Measurements from ENCODE around the gene DCLK1.

GRCh38 chr13:36124236-36124822 lies 6.9 kb downstream of the DCLK1 start:
- TF ChIP-seq, protein P1, sequence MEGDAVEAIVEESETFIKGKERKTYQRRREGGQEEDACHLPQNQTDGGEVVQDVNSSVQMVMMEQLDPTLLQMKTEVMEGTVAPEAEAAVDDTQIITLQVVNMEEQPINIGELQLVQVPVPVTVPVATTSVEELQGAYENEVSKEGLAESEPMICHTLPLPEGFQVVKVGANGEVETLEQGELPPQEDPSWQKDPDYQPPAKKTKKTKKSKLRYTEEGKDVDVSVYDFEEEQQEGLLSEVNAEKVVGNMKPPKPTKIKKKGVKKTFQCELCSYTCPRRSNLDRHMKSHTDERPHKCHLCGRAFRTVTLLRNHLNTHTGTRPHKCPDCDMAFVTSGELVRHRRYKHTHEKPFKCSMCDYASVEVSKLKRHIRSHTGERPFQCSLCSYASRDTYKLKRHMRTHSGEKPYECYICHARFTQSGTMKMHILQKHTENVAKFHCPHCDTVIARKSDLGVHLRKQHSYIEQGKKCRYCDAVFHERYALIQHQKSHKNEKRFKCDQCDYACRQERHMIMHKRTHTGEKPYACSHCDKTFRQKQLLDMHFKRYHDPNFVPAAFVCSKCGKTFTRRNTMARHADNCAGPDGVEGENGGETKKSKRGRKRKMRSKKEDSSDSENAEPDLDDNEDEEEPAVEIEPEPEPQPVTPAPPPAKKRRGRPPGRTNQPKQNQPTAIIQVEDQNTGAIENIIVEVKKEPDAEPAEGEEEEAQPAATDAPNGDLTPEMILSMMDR (IDR thresholded peaks at IDR 0.05), result no peak
- TF ChIP-seq POLR2A (IDR thresholded peaks at IDR 0.05), result no peak

All from body of pancreas (tissue), 4 donors.